ENCODE results near the gene KCNG4.
"Not testable (repeated sequence)": the region's sequence is repeated elsewhere in the genome, so short reads cannot be mapped to it uniquely, and the experiment has no call there.

Gene KCNG4

GRCh38 chr16:84234321-84235241 lies 5.2 kb downstream of the KCNG4 start:
- no peak for DNase-seq (ENCODE audit: low spot score)

- no peak for DNase-seq (ENCODE audit: low spot score)
Measured at GRCh38 chr16:84233748-84234147, 6.1 kb downstream of the KCNG4 start.

DNA sequence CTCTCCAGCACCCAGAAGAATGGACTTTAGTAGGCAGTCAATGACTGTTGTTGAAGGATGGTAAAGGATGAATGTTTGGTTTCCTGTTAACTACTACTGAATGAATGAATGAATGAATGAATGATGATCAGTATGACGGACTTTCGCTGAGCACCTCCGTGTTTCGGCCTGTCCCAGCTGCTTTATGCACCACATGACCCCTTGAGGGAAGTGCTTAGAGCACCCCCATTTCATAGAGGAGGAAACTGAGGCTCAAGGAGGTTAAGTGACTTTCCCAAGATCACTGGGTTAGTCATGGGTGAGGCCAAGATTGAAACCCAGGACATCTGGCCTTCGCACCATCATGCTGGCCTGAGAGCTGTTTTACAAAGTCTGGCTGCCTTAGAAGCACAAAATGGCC lies 6.8 kb downstream of the KCNG4 start:
- DNase-seq (ENCODE audit: low spot score), result no peak

DNA sequence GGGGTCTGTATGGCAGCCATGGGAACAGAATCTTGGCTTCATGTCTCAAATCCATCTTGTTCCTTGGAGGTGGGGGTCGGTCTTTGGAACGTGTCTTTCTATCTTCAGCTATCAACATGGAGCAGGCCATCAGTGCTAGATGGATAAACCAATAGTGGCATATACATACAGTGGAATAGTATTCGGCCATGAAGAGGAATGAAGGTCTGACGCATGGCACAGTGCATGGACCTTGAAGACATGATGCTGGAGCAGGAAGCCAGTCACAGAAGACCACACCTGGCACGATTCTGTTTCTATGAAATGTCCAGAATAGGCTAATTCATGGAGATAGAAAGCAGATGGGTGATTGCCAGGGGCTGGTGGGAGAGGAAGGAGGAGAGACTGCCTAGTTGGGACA lies 7.8 kb downstream of the KCNG4 start:
- DNase-seq (ENCODE audit: low spot score), result no peak

DNA sequence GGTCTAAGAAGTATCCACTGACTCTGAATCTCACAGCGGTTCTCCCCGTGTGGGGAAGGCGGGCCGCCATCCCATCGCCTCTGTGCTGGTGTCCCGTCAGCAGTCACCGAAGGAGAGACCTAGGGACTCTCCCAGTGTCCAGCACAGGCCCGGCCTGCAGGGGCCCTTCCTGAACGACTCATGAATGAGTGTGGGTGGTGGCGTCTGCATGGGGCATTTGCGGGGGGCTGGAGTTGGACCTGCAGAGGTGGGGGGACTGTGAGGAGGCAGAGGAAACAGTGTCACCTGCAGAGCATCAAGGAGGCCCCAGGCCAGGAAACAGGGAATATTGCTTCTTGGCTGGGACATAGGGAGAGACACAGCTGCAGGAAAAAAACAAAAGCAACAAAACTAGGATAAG lies 10.3 kb downstream of the KCNG4 start:
- DNase-seq (ENCODE audit: low spot score), result no peak

DNA sequence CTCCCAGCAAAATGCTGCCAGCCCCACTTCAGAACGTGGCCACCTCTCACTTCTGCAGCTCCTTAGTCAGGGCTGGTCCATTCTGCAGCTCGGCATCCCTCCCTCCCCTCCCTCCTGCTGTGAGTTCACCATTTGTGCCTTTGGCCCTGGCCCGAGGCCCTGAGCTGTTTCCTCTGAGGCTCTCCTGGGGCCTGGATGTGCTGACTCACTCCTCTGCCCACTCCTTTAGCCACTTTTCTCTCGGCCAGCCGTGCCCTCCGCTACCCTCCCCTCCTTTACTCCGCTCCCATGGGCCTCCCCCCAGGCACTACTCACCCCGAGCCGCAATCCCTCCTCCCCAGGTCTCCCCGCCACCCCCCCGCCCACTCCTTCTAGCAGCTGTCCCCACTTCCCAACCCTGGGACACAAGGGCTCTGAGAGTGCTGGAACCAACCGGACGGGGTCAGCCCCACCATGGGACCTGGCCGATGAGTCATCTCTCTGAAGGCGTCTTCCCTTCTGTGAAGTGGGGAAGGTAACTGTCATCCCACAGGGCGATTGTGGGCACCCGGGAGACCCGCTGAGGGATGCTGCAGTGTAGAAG lies 11.5 kb downstream of the KCNG4 start:
- peak; percentile 59 for DNase-seq (ENCODE audit: low spot score)

DNA sequence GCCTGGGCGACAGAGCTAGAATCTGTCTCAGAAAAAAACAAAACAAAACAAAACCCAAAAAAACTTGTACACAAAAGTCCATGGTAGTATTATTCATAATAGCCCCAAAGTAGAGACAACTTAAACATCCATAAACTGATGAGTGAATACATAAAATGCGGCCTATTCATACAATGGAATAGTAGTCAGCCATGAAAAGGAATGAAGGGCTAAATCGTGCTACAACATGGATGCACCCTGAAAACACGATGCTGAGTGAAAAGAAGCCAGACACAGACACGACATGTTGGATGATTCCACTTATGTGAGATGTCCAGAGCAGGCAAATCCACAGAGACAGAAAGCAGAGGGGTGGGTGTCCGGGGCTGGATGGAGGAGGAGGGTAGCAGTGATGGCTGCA lies 12.3 kb downstream of the KCNG4 start:
- no peak for DNase-seq (ENCODE audit: low spot score)

DNA sequence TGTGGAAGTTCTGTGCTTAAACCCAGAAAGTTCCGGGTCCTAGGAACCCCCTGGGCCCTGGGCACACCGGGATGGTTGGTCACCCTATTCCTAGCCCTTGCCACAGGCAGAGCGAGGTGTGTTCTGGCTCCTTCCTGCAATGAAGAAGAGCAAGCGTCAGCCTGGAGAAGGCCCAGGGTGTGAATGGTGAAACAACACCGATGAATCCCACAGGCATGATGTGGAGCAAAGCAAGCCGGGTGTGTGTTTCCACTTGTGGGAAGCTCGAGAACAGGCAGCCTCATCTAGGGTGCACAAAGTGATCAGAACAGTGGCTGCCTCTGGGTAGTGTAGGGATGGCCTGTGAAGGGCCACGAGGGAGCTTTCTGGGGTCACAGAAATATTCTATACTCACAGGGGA lies 13.8 kb downstream of the KCNG4 start:
- no peak for DNase-seq (ENCODE audit: low spot score)

- no peak for DNase-seq (ENCODE audit: low spot score)
Measured at GRCh38 chr16:84225571-84225970, 14.2 kb downstream of the KCNG4 start.

- no peak for DNase-seq (ENCODE audit: low spot score)
Measured at GRCh38 chr16:84225126-84225525, 14.7 kb downstream of the KCNG4 start.

GRCh38 chr16:84224554-84224953 lies 15.3 kb downstream of the KCNG4 start:
- no peak for DNase-seq (ENCODE audit: low spot score)

DNA sequence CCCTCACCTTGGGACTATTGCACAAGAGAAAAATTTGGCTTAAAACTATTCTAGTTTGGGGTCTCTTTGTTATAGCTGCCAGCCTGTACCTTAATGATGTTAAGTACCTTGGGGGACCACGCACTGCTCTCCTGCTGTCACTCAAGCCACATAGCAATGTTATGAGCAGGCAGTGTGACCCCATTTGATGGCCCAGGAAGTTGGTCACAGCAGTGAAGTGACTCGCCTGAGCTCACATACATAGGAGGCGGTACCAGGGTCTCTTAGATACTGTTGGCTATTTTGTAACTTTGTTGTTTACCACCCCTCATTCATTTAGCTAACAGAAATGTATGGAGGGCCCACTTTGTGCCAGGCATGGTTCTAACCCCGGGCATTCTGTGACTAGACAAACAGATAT lies 16.4 kb downstream of the KCNG4 start:
- DNase-seq (ENCODE audit: low spot score), result no peak

GRCh38 chr16:84220851-84221250 lies 19.0 kb downstream of the KCNG4 start:
- DNase-seq (ENCODE audit: low spot score), result no peak

DNA sequence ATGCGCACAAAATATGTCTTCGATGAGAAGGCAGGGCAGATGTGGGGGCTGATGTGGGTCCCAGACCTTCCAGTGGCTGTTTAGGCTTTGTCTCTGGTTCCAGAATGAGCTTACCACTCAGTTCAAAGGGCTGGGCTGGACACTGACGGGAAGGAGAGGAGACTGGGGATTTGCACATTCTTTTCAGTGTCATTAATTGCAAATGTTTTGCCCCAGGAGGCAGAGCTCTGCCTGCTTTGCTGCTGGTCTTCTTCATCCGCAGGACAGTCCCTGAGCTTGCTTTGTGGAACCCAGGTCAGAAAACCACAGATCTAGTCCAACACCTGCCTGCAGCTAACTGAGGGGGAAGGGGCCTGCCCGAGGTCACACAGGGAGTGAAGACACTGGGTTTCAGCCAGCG lies 20.9 kb downstream of the KCNG4 start:
- no peak for DNase-seq (ENCODE audit: low spot score)

DNA sequence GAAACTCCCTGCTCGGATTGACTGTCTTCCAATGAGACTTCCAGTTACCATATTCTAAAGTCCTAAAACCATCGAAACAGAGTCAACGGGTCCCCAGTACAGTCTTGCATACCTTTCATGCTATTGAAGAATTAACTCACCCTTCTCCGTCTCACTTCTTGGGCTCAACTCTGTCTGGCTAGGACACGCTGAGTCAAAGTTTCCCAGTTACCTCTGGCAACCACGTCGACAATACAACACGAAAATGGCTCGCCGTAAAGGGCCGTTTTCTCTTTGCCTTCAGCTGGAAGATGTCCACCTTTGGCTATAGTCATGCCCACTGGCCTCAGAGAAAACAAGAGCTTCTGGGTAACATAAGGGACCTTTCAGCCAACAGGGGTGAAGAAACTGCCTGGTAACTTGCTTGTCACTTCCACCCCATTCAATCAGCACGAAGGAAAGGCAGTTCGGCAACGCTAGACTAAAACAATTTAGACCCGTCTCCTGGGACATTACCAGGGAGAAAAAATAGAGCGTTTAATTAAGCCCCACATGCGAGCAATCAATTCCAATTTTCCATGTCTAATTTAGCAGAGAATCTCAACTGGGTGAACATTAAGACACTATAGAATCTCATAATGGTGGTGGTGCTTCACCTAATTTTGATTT lies 21.5 kb downstream of the KCNG4 start:
- DNase-seq (ENCODE audit: low spot score), result no peak

DNA sequence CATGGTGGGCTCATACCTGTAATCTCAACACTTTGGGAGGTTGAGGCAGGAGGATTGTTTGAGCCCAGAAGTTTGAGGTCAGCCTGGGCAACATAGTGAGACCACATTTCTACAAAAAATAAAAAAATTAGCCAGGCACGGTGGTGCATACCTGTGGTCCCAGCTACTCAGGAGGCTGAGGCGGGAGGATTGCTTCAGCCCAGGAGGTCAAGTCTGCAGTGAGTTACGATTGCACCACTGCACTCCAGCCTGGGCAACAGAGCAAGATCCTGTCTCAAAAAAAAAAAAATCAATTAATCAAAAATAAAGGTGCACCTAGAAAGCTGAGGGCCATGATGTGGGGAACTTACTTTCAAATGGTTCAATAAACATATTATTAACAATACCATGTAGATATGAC lies 23.7 kb downstream of the KCNG4 start:
- not testable (repeated sequence) for DNase-seq (ENCODE audit: low spot score)

DNA sequence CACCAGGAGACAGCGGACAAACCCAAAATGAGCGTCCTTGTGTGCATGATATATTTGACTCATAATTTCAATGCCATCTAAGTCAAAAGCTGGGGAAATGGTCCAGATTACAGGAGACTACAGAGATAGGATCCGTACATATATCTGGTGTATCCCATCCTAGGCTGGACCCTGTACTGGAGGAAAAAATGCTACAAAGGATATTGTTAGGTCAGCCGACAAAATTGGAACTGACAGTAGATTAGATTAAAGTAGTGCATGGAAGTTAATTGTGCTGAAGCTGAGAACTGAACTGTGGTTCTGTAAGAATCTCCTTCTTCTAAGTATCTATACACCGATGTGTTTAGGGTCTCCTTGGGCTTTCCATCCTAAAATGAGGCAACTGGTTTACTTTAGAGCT lies 24.3 kb downstream of the KCNG4 start:
- DNase-seq (ENCODE audit: low spot score), result no peak

DNA sequence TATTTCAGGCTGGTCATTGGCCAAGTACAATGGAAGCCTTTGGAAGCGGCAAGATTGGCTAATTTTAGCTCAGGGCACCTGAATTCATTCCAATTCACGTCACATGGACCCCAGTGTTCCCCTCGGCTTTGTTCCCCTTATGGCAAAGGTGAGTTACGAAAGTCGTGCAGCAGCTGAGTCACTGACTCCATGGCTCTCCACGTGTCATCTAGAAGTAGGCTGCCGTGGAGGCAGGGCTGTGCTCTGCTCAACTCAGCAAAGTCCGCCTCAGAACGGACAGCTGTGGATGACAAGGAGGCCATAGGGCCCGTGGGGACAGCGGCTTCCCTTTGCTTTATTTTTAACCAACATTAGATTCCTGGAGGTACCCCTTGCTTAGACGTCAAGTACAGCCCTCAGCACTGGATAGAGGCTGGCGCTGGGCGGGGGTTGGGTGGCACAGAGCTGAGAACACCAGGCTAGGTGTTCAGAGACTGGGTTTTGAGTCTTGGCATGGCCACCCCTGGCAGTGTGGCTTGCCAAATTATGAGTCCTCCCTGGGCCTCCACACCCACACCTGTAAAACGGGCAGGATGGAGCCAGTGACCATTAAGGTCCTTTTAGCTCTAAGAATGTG lies 25.3 kb downstream of the KCNG4 start:
- DNase-seq (ENCODE audit: low spot score), result no peak

DNA sequence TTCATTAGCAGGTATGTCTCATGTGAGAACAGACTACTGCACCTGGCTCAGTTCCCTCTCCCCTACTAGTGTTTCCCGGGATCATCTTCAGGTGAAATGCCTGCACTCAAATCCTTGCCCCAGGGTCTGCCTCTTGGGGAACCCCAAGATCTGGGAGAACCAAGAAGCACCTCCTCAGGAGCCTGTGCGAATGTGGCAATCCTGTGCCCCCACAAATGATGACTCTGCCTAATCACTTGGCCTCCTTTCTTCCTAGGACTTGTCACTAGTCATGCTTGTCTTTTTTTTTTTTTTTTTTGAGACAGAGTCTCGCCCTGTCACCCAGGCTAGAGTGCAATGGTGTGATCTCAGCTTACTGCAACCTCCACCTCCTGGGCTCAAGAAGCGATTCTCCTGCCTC lies 27.2 kb downstream of the KCNG4 start:
- no peak for DNase-seq (ENCODE audit: low spot score)

DNA sequence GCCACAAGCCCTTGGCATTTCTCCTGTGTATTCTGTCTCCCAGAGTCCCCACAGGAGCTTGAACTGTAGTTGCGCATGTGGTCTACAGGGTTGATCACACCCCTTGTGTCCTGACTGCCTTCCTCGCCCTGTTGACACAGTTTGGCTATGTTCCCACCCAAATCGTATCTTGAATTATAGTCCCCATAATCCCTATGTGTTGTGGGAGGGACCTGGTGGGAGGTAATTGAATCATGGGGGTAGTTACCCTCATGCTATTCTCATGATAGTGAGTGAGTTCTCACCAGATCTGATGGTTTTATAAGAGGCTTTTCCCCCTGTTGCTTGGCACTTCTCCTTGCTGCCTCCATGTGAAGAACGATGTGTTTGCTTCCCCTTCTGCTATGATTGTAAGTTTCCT lies 27.7 kb downstream of the KCNG4 start:
- DNase-seq (ENCODE audit: low spot score), result no peak

GRCh38 chr16:84209989-84210388 lies 29.8 kb downstream of the KCNG4 start:
- DNase-seq (ENCODE audit: low spot score), result no peak

GRCh38 chr16:84207879-84208278 lies 31.9 kb downstream of the KCNG4 start:
- DNase-seq (ENCODE audit: low spot score), result no peak

- DNase-seq (ENCODE audit: low spot score), result no peak
Measured at GRCh38 chr16:84207251-84207650, 32.6 kb downstream of the KCNG4 start.
